K562 (cell line): ENCODE measurements around the gene DENND1A. TPM values are rescaled to one million over a fixed set of nuclear protein-coding genes. Genes with fewer than 3 reads are reported as not detected.

Experiments
- ATAC-seq: fragments of 200-7000 bp; cut with Tn5 transposase; 3 replicates; pipeline ENCODE4 v1.9.1; 2020; ENCODE audit warnings: moderate library complexity
- BruUV-seq: library from RNA; stranded (reverse); fragments of 400-500 nt; replicated peaks from 2 replicates; lab custom pipeline; 2021; lab: Mats Ljungman, UMichigan
- CTCF ChIA-PET: fragments of 300-600 bp; formaldehyde crosslinking; extraction: SDS; loops from one replicate; lab custom pipeline; 2021; ENCODE audit warnings: low intra/inter-chr PET ratio; lab: Yijun Ruan, JAX
- POLR2A ChIA-PET: fragments of 300-600, 350-650 bp; sonication (Branson Sonifier 250); formaldehyde crosslinking; extraction: SDS; loops from one replicate; lab custom pipeline; 2021; ENCODE audit warnings: antibody characterized with exemption, inconsistent platforms; lab: Yijun Ruan, JAX
- DNase-seq, 4 experiments: peaks; one replicate each; pipeline versions ENCODE4 v3.0.0 to v3.0.0-alpha.2; 2011 to 2018; ENCODE audit warnings: low spot score in 3 of 4, mixed read lengths in 3 of 4; ENCODE audit errors: extremely low read depth in 1 of 4
- FAIRE-seq: peaks from 2 replicates; lab custom pipeline; 2011; peaks lifted over from hg19 to GRCh38; lab: Jason Lieb, UNC
- H2AFZ ChIP-seq: 2 replicates; pipeline ENCODE4 v1.6.0; 2011; ENCODE audit warnings: low read depth, low read length, control low read depth, inconsistent platforms
- H3K27ac ChIP-seq: fragments of 200-600 bp; 3 replicates; pipeline ENCODE4 v1.8.0; 2011; ENCODE audit warnings: low read depth, mild to moderate bottlenecking, control low read depth, inconsistent platforms, low read length, moderate library complexity, mixed read lengths; ENCODE audit errors: extremely low read depth
- H3K27me3 ChIP-seq, 2 experiments: fragments of 300-600 bp in 1 of 2; 2 replicates in 1 of 2; 3 replicates in 1 of 2; pipeline versions ENCODE4 v1.6.0 to v1.8.0; 2011; ENCODE audit warnings: inconsistent platforms in 2 of 2, low read length in 2 of 2, mild to moderate bottlenecking in 1 of 2, mixed read lengths in 1 of 2, moderate library complexity in 1 of 2; ENCODE audit not compliant: control insufficient read depth in 2 of 2, insufficient read depth in 2 of 2
- H3K36me3 ChIP-seq: fragments of 300-600 bp; 3 replicates; pipeline ENCODE4 v1.8.0; 2011; ENCODE audit warnings: mild to moderate bottlenecking, low read length, inconsistent platforms; ENCODE audit not compliant: control insufficient read depth, insufficient read depth
- H3K4me1 ChIP-seq, 2 experiments: fragments of 200-600 bp in 1 of 2; replicated peaks in 1 of 2; 2 replicates in 1 of 2; 3 replicates in 1 of 2; pipeline versions ENCODE4 v1.5.1 to v1.8.0; 2011; ENCODE audit warnings: inconsistent platforms in 2 of 2, low read length in 2 of 2, mild to moderate bottlenecking in 1 of 2, mixed read lengths in 1 of 2, moderate library complexity in 1 of 2; ENCODE audit not compliant: control insufficient read depth in 2 of 2, insufficient read depth in 2 of 2
- H3K4me2 ChIP-seq: 2 replicates; pipeline ENCODE4 v1.6.1; 2011; ENCODE audit warnings: low read length, control low read depth, inconsistent platforms, mixed read lengths; ENCODE audit not compliant: insufficient read depth
- H3K4me3 ChIP-seq: fragments of 200-600 bp; sonication (generic), shearing (Covaris generic); 2 replicates; pipeline ENCODE4 v1.5.1; 2016; ENCODE audit warnings: control low read depth, inconsistent platforms
- H3K79me2 ChIP-seq: fragments of 200-600 bp; 3 replicates; pipeline ENCODE4 v1.8.0; 2011; ENCODE audit warnings: low read length, inconsistent platforms; ENCODE audit not compliant: control insufficient read depth, insufficient read depth
- H3K9ac ChIP-seq, 2 experiments: 2 replicates each; pipeline versions ENCODE4 v1.6.0 to v1.6.1; 2011; ENCODE audit warnings: low read depth in 2 of 2, low read length in 2 of 2, control low read depth in 1 of 2, inconsistent platforms in 1 of 2, mild to moderate bottlenecking in 1 of 2, mixed read lengths in 1 of 2; ENCODE audit not compliant: insufficient read depth in 1 of 2
- H3K9me1 ChIP-seq: one replicate; pipeline ENCODE4 v1.6.0; 2011; ENCODE audit warnings: inconsistent platforms, mild to moderate bottlenecking, low read length, moderate library complexity; ENCODE audit not compliant: control insufficient read depth, insufficient read depth
- H3K9me3 ChIP-seq: replicated peaks from 2 replicates; pipeline ENCODE4 v1.5.1; 2011; ENCODE audit warnings: low read depth, low read length, inconsistent platforms; ENCODE audit not compliant: control insufficient read depth, insufficient read depth
- H4K20me1 ChIP-seq: replicated peaks from 2 replicates; pipeline ENCODE4 v1.6.1; 2011; ENCODE audit warnings: low read length, inconsistent platforms, mixed read lengths; ENCODE audit not compliant: control insufficient read depth, insufficient read depth
- CBX2 ChIP-seq: fragments of 200-600 bp; sonication (generic); IDR thresholded peaks from one replicate; pipeline ENCODE4 v1.6.1; 2012; ENCODE audit warnings: mild to moderate bottlenecking, low read length, inconsistent platforms; ENCODE audit not compliant: insufficient read depth, poor library complexity, severe bottlenecking
- CTBP1 ChIP-seq: fragments of 450-650 bp; IDR thresholded peaks from 2 replicates; pipeline ENCODE4 v1.6.1; 2016; ENCODE audit warnings: borderline replicate concordance
- ELF2 ChIP-seq: fragments of 250-450 bp; sonication (Bioruptor Pico); IDR thresholded peaks from 2 replicates; pipeline ENCODE4 v1.5.0; 2021; ENCODE audit warnings: mild to moderate bottlenecking
- ETV6 ChIP-seq, 3 experiments: fragments of 150-350 bp in 1 of 3; sonication (generic) in 1 of 3; formaldehyde crosslinking in 1 of 3; IDR thresholded peaks; 2 replicates each; pipeline versions ENCODE4 v1.6.1 to v1.8.0; 2014 to 2022; ENCODE audit warnings: borderline replicate concordance in 2 of 3, low read depth in 2 of 3, antibody characterized with exemption in 1 of 3, low read length in 1 of 3, mild to moderate bottlenecking in 1 of 3, missing genetic modification reagents in 1 of 3
- HLTF ChIP-seq: fragments of 450-650 bp; IDR thresholded peaks from 2 replicates; pipeline ENCODE4 v1.6.1; 2016
- MIER1 ChIP-seq: fragments of 450-650 bp; IDR thresholded peaks from 2 replicates; pipeline ENCODE4 v1.6.1; 2016; ENCODE audit warnings: antibody characterized with exemption, mild to moderate bottlenecking, low read depth
- PREB ChIP-seq: sonication (generic); formaldehyde crosslinking; IDR thresholded peaks from 2 replicates; pipeline ENCODE4 v1.8.1; 2023; ENCODE audit warnings: mild to moderate bottlenecking, missing genetic modification reagents
- RFX1 ChIP-seq: fragments of 450-650 bp; IDR thresholded peaks from 2 replicates; pipeline ENCODE4 v1.6.1; 2016; ENCODE audit warnings: mild to moderate bottlenecking, moderate library complexity
- XRCC5 ChIP-seq: fragments of 200-400 bp; formaldehyde crosslinking; IDR thresholded peaks from 2 replicates; pipeline ENCODE4 v1.6.1; 2017; ENCODE audit warnings: low read depth, mild to moderate bottlenecking, low read length
- ZKSCAN3 ChIP-seq: fragments of 250-450 bp; sonication (Bioruptor Pico); IDR thresholded peaks from 2 replicates; pipeline ENCODE4 v1.4.0; 2020
- WGBS: fragments of 100-300 bp; shearing (Covaris generic); methylation state at CpG from one replicate; pipeline ENCODE4 v1.1.6; 2016; ENCODE audit warnings: low coverage, mixed read lengths; ENCODE audit not compliant: insufficient coverage; ENCODE audit errors: missing lambda C conversion rate; 5-methylcytosine and 5-hydroxymethylcytosine counted together
- in situ Hi-C: fragments of 300-500 bp; cut with MboI; formaldehyde crosslinking; loops from 4 replicates; pipeline ENCODE4 v1.15.0; 2018; ENCODE audit warnings: inconsistent platforms, mixed read lengths
- intact Hi-C: fragments of 100-400 bp; cut with micrococcal nuclease; formaldehyde crosslinking; loops from 2 replicates; pipeline ENCODE4 v1.14.2; 2022
- polyA plus RNA-seq, 8 experiments: library from polyadenylated mRNA; depleted of rRNA in 4 of 8; stranded (reverse) in 5 of 8; unstranded in 3 of 8; fragments of >200 nt; fragmentation: Nextera tagmentation in 2 of 8; fragmentation: Illumina TruSeq in 1 of 8; extraction: Ambion mirVana in 2 of 8; extraction: Trizol in 1 of 8; gene quantifications; 2 replicates each; pipeline versions ENCODE4 v1.2.1 to v1.2.3, GENCODE V29; 2011 to 2014; ENCODE audit warnings: inconsistent platforms in 1 of 8, missing spikeins in 1 of 8
- total RNA-seq, 7 experiments: library from RNA; depleted of rRNA in 6 of 7; stranded (reverse); fragments of >200 nt in 6 of 7; fragmentation: Illumina TruSeq in 2 of 7; extraction: Trizol in 2 of 7; gene quantifications; 2 replicates each; pipeline versions ENCODE4 v1.2.1 to v1.2.3, GENCODE V29; 2011 to 2021; ENCODE audit warnings: low replicate concordance in 1 of 7

DENND1A gene
- total and polyA plus RNA-seq, 9 of the 15 experiments (the other 6 are each of a cell fraction or from before 2014, with no cell fraction given) = 7.6 to 29.5 (median 15.7) TPM

- POLR2A ChIA-PET = interaction anchor here (0.9 to 1.5 kb wide), 3 partner anchors 10 to 13 kb away, joined by 3 to 6 read pairs (median 4); no protein-coding TSS in a partner anchor
- WGBS = 0% methylated on average over 9 of the region's 9 CpGs
- BruUV-seq = no TSS peak
Observed at GRCh38 chr9:123952641-123953495, 22.9 kb upstream of the DENND1A start.

More at GRCh38 chr9:123952641-123953495, 22.9 kb upstream of the DENND1A start:
- CTCF ChIA-PET = no interaction called here
- Histone ChIP-seq H3K36me3 (no peaks in the 10 kb centered on the region), H3K4me1 (no peaks in the 10 kb centered on the region)
- no peak for TF ChIP-seq ZKSCAN3 (CRISPR knock-in tag)
- TF ChIP-seq XRCC5 = no peak
- TF ChIP-seq MIER1 = no peak
- no peak for TF ChIP-seq ETV6 (IDR thresholded peaks at IDR 0.05; ENCODE audit: borderline replicate concordance in 1 of 2, low read depth in 2 of 2, low read length in 1 of 2)
- no peak for TF ChIP-seq ETV6 (CRISPR knock-in tag; IDR thresholded peaks at IDR 0.05; ENCODE audit: borderline replicate concordance)
- TF ChIP-seq CBX2 = no peak
- no peak for TF ChIP-seq ELF2 (CRISPR knock-in tag)
- no peak for TF ChIP-seq PREB (CRISPR knock-in tag)
- TF ChIP-seq CTBP1 = no peak
- TF ChIP-seq HLTF = no peak
- TF ChIP-seq RFX1 = no peak
- TF ChIP-seq, all 486 proteins: peak for 0
- no peak overlapping the region for H3K4me3 ChIP-seq
- no peak overlapping the region for H3K9ac ChIP-seq
- FAIRE-seq = no peak
- no peak overlapping the region for H3K4me2 ChIP-seq
- H2AFZ ChIP-seq = no peak overlapping the region
- no peak for ATAC-seq
- in situ Hi-C loops (no loop called here), intact Hi-C loops (loop anchor here (10.0 kb wide), 1 partner anchor 408 kb away; no protein-coding TSS in a partner anchor)
- peaks cover 0 to 41% of the 10 kb centered on the region in 2 experiments; a peak in 2 of 5 replicates for H3K27me3 ChIP-seq
- no peak overlapping the region for H3K27ac ChIP-seq
- no peak for DNase-seq
- no peaks in the 10 kb centered on the region for H3K9me3 ChIP-seq
- no peaks in the 10 kb centered on the region for H3K9me1 ChIP-seq
- no peaks in the 10 kb centered on the region for H4K20me1 ChIP-seq
- H3K79me2 ChIP-seq = no peaks in the 10 kb centered on the region
